Measurements from ENCODE around the gene KCNMA1.
"Not testable (repeated sequence)": the region's sequence is repeated elsewhere in the genome, so short reads cannot be mapped to it uniquely, and the experiment has no call there.

KCNMA1 gene

GRCh38 chr10:77368006-77368405 is 269.6 kb downstream of the KCNMA1 start:
- no peak for DNase-seq (ENCODE audit: low spot score)

GRCh38 chr10:77363210-77363609 is 274.4 kb downstream of the KCNMA1 start:
- DNase-seq (ENCODE audit: low spot score): no peak

GRCh38 chr10:77361831-77362230 is 275.8 kb downstream of the KCNMA1 start:
- no peak for DNase-seq (ENCODE audit: low spot score)

- no peak for DNase-seq (ENCODE audit: low spot score)
These were observed 276.2 kb downstream of the KCNMA1 start for GRCh38 chr10:77361426-77361825.

GRCh38 chr10:77360835-77361234 is 276.8 kb downstream of the KCNMA1 start:
- no peak for DNase-seq (ENCODE audit: low spot score)

- no peak for DNase-seq (ENCODE audit: low spot score)
These were observed 277.6 kb downstream of the KCNMA1 start for GRCh38 chr10:77359950-77360520.

GRCh38 chr10:77359287-77359691 is 278.3 kb downstream of the KCNMA1 start:
- DNase-seq (ENCODE audit: low spot score): no peak

- no peak for DNase-seq (ENCODE audit: low spot score)
These were observed 279.0 kb downstream of the KCNMA1 start for GRCh38 chr10:77358656-77359055.

- no peak for DNase-seq (ENCODE audit: low spot score)
These were observed 279.8 kb downstream of the KCNMA1 start for GRCh38 chr10:77357611-77358310.

GRCh38 chr10:77357185-77357584 is 280.4 kb downstream of the KCNMA1 start:
- no peak for DNase-seq (ENCODE audit: low spot score)

- no peak for DNase-seq (ENCODE audit: low spot score)
These were observed 281.8 kb downstream of the KCNMA1 start for GRCh38 chr10:77355844-77356243.

GRCh38 chr10:77351386-77351785 is 286.2 kb downstream of the KCNMA1 start:
- DNase-seq (ENCODE audit: low spot score): no peak

GRCh38 chr10:77350711-77351119 is 286.9 kb downstream of the KCNMA1 start:
- DNase-seq (ENCODE audit: low spot score): no peak

- no peak for DNase-seq (ENCODE audit: low spot score)
These were observed 287.5 kb downstream of the KCNMA1 start for GRCh38 chr10:77350134-77350533.

GRCh38 chr10:77349226-77349625 is 288.4 kb downstream of the KCNMA1 start:
- no peak for DNase-seq (ENCODE audit: low spot score)

- no peak for DNase-seq (ENCODE audit: low spot score)
These were observed 288.9 kb downstream of the KCNMA1 start for GRCh38 chr10:77348751-77349150.

- DNase-seq (ENCODE audit: low spot score): no peak
These were observed 289.5 kb downstream of the KCNMA1 start for GRCh38 chr10:77348082-77348481.

GRCh38 chr10:77347052-77347451 is 290.6 kb downstream of the KCNMA1 start:
- DNase-seq (ENCODE audit: low spot score): no peak

- no peak for DNase-seq (ENCODE audit: low spot score)
These were observed 296.6 kb downstream of the KCNMA1 start for GRCh38 chr10:77341055-77341454.

GRCh38 chr10:77339872-77340271 is 297.7 kb downstream of the KCNMA1 start:
- DNase-seq (ENCODE audit: low spot score): not testable (repeated sequence)

GRCh38 chr10:77339166-77339565 is 298.4 kb downstream of the KCNMA1 start:
- DNase-seq (ENCODE audit: low spot score): no peak

- no peak for DNase-seq (ENCODE audit: low spot score)
These were observed 299.5 kb downstream of the KCNMA1 start for GRCh38 chr10:77338143-77338542.

- no peak for DNase-seq (ENCODE audit: low spot score)
These were observed 303.1 kb downstream of the KCNMA1 start for GRCh38 chr10:77334501-77334900.

All from CD4-positive, alpha-beta T cell treated with Interleukin-2 at 100 ng/mL for 4 hours (primary cell).